ENCODE results near the gene KATNIP. TPM values are rescaled to one million over a fixed set of nuclear protein-coding genes. Genes with fewer than 3 reads are reported as not detected.

The KATNIP gene
- polyA plus RNA-seq, 1 experiment = 21.2 TPM

DNA sequence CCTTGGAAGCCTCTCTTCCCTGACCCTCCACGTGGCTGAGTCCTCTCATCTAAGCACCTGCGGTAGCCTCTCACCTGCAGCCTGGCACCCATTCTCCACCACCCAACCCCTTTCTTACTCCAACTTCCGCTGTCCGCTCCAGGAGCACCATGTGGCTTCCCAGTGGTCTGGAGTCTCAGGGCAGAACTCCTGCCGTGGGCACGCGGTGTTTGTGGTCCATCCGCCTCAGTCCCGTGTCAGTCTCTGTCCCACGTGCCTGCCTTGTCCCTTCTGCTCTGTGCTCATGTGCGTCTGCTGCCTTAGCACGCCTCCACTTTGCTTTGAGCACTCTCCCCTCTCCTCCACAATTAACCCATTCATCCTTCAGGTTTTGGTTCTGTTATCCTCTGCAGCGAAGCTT, 49.7 kb downstream of the KATNIP start:
- no peak for DNase-seq (ENCODE audit: low read depth, low spot score)
- TF ChIP-seq, protein P1, sequence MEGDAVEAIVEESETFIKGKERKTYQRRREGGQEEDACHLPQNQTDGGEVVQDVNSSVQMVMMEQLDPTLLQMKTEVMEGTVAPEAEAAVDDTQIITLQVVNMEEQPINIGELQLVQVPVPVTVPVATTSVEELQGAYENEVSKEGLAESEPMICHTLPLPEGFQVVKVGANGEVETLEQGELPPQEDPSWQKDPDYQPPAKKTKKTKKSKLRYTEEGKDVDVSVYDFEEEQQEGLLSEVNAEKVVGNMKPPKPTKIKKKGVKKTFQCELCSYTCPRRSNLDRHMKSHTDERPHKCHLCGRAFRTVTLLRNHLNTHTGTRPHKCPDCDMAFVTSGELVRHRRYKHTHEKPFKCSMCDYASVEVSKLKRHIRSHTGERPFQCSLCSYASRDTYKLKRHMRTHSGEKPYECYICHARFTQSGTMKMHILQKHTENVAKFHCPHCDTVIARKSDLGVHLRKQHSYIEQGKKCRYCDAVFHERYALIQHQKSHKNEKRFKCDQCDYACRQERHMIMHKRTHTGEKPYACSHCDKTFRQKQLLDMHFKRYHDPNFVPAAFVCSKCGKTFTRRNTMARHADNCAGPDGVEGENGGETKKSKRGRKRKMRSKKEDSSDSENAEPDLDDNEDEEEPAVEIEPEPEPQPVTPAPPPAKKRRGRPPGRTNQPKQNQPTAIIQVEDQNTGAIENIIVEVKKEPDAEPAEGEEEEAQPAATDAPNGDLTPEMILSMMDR (IDR thresholded peaks at IDR 0.05; ENCODE audit: low read depth, low read length) = no peak
- H3K9me3 ChIP-seq (ENCODE audit: control insufficient read depth, insufficient read depth, low read length) = no peaks in the 10 kb centered on the region
- H3K27ac ChIP-seq (ENCODE audit: low read depth, low read length) = no peak overlapping the region
- ChIA-PET POLR2A (no interaction called here), CTCF (interaction anchor here (2.5 kb wide), 1 partner anchor 40 kb away, joined by 10 read pairs; no protein-coding TSS in a partner anchor)
- H3K27me3 ChIP-seq (ENCODE audit: control insufficient read depth, insufficient read depth, low read length) = no peaks in the 10 kb centered on the region
- no peak overlapping the region for H3K4me3 ChIP-seq (ENCODE audit: low read depth, low read length)

Other genes with a start within 250 kb of the KATNIP start
- 31.1 and 44.1 TPM in 2 replicates for gene IL4R, start 236.2 kb upstream of the KATNIP start, polyA plus RNA-seq (2011; rRNA removed)
- 0.52 and 0.57 TPM in 2 replicates for gene IL21R, start 148.0 kb upstream of the KATNIP start, polyA plus RNA-seq (2011; rRNA removed)
- gene GTF3C1, start 231 bp upstream of the KATNIP start, polyA plus RNA-seq (2011; rRNA removed) = 40.2 and 44.6 TPM in 2 replicates